Panc1 (cell line): ENCODE data around the gene RRAS2.

Experiments used
- CTCF ChIP-seq: fragments of 450-650 bp; IDR thresholded peaks from 2 replicates; pipeline ENCODE4 v1.5.1; 2017; ENCODE audit warnings: mild to moderate bottlenecking
- SIN3A ChIP-seq: IDR thresholded peaks from 2 replicates; pipeline ENCODE4 v1.6.1; 2012; ENCODE audit warnings: low read depth, mild to moderate bottlenecking, low read length, moderate library complexity, borderline replicate concordance; ENCODE audit not compliant: insufficient read depth

GRCh38 chr11:14312736-14313438, 46.1 kb downstream of the RRAS2 start:
- no peak for TF ChIP-seq SIN3A
- TF ChIP-seq CTCF, result no peak
